K562 (cell line): Measurements from ENCODE around the gene CBLC. TPM values are rescaled to one million over a fixed set of nuclear protein-coding genes. Genes with fewer than 3 reads are reported as not detected.
A peak's percentile ranks its signal among the peaks of the same experiment; 100 is the strongest.

Experiments used
- E2F1 ChIP-seq: sonication (generic); formaldehyde crosslinking; IDR thresholded peaks from 2 replicates; pipeline ENCODE4 v1.8.1; 2023; ENCODE audit warnings: mild to moderate bottlenecking, missing genetic modification reagents, moderate library complexity
- GTF2A2 ChIP-seq: IDR thresholded peaks from 2 replicates; pipeline ENCODE4 v1.6.1; 2016; ENCODE audit warnings: mild to moderate bottlenecking, missing genetic modification characterization, missing compliant biosample characterization
- IFI16 ChIP-seq: fragments of 250-450 bp; sonication (Bioruptor Pico); IDR thresholded peaks from 2 replicates; pipeline ENCODE4 v2.1.2; 2022; ENCODE audit warnings: mild to moderate bottlenecking, inconsistent platforms
- LCOR ChIP-seq: sonication (generic); formaldehyde crosslinking; IDR thresholded peaks from 2 replicates; pipeline ENCODE4 v1.8.0; 2022; ENCODE audit warnings: mild to moderate bottlenecking, missing genetic modification reagents
- MAFK ChIP-seq: IDR thresholded peaks from 2 replicates; pipeline ENCODE4 v1.6.1; 2011; ENCODE audit warnings: low read length, improper control_type of control experiment
- MCM7 ChIP-seq, 2 experiments: fragments of 450-650 bp; IDR thresholded peaks; 2 replicates each; pipeline ENCODE4 v1.6.1; 2016 to 2018
- NRF1 ChIP-seq, 2 experiments: fragments of 450-650 bp; IDR thresholded peaks in 1 of 2; conservative IDR thresholded peaks in 1 of 2; 2 replicates each; pipeline ENCODE4 v1.6.1; 2014; ENCODE audit warnings: mild to moderate bottlenecking in 2 of 2
- NUFIP1 ChIP-seq: fragments of 450-650 bp; IDR thresholded peaks from 2 replicates; pipeline ENCODE4 v1.6.1; 2018; ENCODE audit not compliant: partially characterized antibody
- RNF219 ChIP-seq: fragments of 250-450 bp; sonication (Bioruptor Pico); IDR thresholded peaks from 2 replicates; pipeline ENCODE4 v1.5.0; 2022; ENCODE audit warnings: mild to moderate bottlenecking
- SMAD4 ChIP-seq: fragments of 250-450 bp; sonication (Bioruptor Pico); conservative IDR thresholded peaks from 2 replicates; pipeline ENCODE4 v1.8.0; 2021; ENCODE audit warnings: inconsistent platforms, mild to moderate bottlenecking, moderate library complexity
- TRIM28 ChIP-seq: fragments of 450-650 bp; IDR thresholded peaks from 2 replicates; pipeline ENCODE4 v1.6.1; 2017
- ZNF165 ChIP-seq: fragments of 250-450 bp; sonication (Bioruptor Pico); IDR thresholded peaks from 2 replicates; pipeline ENCODE4 v1.4.0; 2020; ENCODE audit warnings: borderline replicate concordance
- ZNF174 ChIP-seq: fragments of 250-450 bp; sonication (Bioruptor Pico); IDR thresholded peaks from 2 replicates; pipeline ENCODE4 v1.4.0; 2020; ENCODE audit warnings: mild to moderate bottlenecking
- ZNF407 ChIP-seq: fragments of 450-650 bp; IDR thresholded peaks from 2 replicates; pipeline ENCODE4 v1.6.1; 2016; ENCODE audit warnings: low read depth
- polyA plus RNA-seq, 8 experiments: library from polyadenylated mRNA; depleted of rRNA in 4 of 8; stranded (reverse) in 5 of 8; unstranded in 3 of 8; fragments of >200 nt; fragmentation: Nextera tagmentation in 2 of 8; fragmentation: Illumina TruSeq in 1 of 8; extraction: Ambion mirVana in 2 of 8; extraction: Trizol in 1 of 8; gene quantifications; 2 replicates each; pipeline versions ENCODE4 v1.2.1 to v1.2.3, GENCODE V29; 2011 to 2014; ENCODE audit warnings: inconsistent platforms in 1 of 8, missing spikeins in 1 of 8
- total RNA-seq, 7 experiments: library from RNA; depleted of rRNA in 6 of 7; stranded (reverse); fragments of >200 nt in 6 of 7; fragmentation: Illumina TruSeq in 2 of 7; extraction: Trizol in 2 of 7; gene quantifications; 2 replicates each; pipeline versions ENCODE4 v1.2.1 to v1.2.3, GENCODE V29; 2011 to 2021; ENCODE audit warnings: low replicate concordance in 1 of 7
- TF ChIP-seq, protein P1 (sequence below): fragments of 450-650 bp; IDR thresholded peaks from 2 replicates; pipeline ENCODE4 v1.6.1; 2017; ENCODE audit warnings: antibody characterized with exemption

The CBLC gene
- total and polyA plus RNA-seq, 9 of the 15 experiments (the other 6 are each of a cell fraction or from before 2014, with no cell fraction given) = 0.09 TPM; not detected in 8

DNA sequence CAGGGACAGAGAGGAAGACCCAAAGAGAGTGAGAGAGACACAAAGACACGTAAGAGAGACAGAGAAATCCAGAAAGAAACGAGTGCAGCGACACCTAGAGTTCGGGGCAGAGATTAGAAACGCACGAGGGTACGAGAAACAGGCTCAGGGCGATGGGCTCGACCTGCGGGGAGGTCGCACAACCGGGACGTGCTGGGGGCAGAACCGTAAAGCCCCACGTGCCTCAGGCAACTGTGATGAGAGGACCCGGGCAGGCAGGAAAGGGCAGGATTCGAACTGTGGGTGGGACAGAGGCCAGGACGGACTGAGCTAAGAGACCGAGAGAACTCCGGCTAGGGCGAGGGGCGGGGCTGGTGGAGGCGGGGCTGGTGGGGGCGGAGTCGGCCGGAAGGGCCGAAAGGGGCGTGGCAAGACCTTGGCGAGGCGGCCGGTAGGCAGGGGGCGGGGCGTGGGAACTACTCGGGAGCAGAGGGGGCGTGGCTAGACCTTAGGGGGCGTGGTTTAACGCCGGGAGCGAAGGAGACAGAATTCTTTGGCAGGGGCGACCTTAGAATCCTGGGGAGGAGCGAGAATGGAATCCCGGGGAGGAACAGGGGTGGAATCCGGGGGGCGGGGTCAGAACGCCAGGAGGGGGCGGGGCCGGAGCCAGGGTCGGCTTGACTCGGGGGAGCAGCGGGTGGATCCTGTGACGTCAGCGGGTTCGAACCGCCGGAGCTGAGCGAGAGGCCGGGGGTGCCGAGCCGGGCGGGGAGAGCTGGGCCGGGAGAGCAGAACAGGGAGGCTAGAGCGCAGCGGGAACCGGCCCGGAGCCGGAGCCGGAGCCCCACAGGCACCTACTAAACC is 68.1 kb downstream of the CBLC start, which contains the start of gene NECTIN2 (continued):
- TF ChIP-seq ZNF407 (no peak), RNF219 (CRISPR knock-in tag) (no peak), SMAD4 (CRISPR knock-in tag) (peak; percentile 46; the same call in 1 of the 2 replicates), LCOR (CRISPR knock-in tag) (no peak), E2F1 (CRISPR knock-in tag) (no peak), ZNF165 (0 out of 2 replicates have a peak, but pooled peaks have one; percentile 59), GTF2A2 (no peak), ZNF174 (CRISPR knock-in tag) (no peak), MAFK (no peak), NUFIP1 (no peak), NRF1 (conservative IDR thresholded peaks at IDR 0.05 in 1 of 2, IDR thresholded peaks at IDR 0.05 in 1 of 2) (0 out of 4 replicates have a peak, but pooled peaks of 1 of the 2 experiments have one; percentile 17), MCM7 (IDR thresholded peaks at IDR 0.05) (no peak), TRIM28 (peak; percentile 77), IFI16 (CRISPR knock-in tag) (no peak)
- TF ChIP-seq, protein P1, sequence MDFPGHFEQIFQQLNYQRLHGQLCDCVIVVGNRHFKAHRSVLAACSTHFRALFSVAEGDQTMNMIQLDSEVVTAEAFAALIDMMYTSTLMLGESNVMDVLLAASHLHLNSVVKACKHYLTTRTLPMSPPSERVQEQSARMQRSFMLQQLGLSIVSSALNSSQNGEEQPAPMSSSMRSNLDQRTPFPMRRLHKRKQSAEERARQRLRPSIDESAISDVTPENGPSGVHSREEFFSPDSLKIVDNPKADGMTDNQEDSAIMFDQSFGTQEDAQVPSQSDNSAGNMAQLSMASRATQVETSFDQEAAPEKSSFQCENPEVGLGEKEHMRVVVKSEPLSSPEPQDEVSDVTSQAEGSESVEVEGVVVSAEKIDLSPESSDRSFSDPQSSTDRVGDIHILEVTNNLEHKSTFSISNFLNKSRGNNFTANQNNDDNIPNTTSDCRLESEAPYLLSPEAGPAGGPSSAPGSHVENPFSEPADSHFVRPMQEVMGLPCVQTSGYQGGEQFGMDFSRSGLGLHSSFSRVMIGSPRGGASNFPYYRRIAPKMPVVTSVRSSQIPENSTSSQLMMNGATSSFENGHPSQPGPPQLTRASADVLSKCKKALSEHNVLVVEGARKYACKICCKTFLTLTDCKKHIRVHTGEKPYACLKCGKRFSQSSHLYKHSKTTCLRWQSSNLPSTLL = no peak
